IMR-90 (cell line): ENCODE measurements around the gene ATXN1.

ENCODE experiments used
- CEBPB ChIP-seq: IDR thresholded peaks from 2 replicates; pipeline ENCODE4 v1.6.1; 2012; ENCODE audit warnings: low read depth, low read length, improper control_type of control experiment
- CHD1 ChIP-seq: IDR thresholded peaks from 2 replicates; pipeline ENCODE4 v1.6.1; 2012; ENCODE audit warnings: low read depth, low read length, improper control_type of control experiment
- CTCF ChIP-seq: conservative IDR thresholded peaks from 2 replicates; pipeline ENCODE4 v1.5.1; 2012; ENCODE audit warnings: mild to moderate bottlenecking, low read depth, low read length, improper control_type of control experiment
- MAZ ChIP-seq: IDR thresholded peaks from 2 replicates; pipeline ENCODE4 v1.6.1; 2012; ENCODE audit warnings: low read depth, mild to moderate bottlenecking, low read length, improper control_type of control experiment, moderate library complexity, borderline replicate concordance
- MXI1 ChIP-seq: IDR thresholded peaks from 2 replicates; pipeline ENCODE4 v1.6.1; 2012; ENCODE audit warnings: low read depth, mild to moderate bottlenecking, low read length, moderate library complexity, borderline replicate concordance
- NFE2L2 ChIP-seq: fragments of 150-350 bp; IDR thresholded peaks from 2 replicates; pipeline ENCODE4 v1.6.1; 2016; ENCODE audit warnings: low read depth, mild to moderate bottlenecking, low read length
- POLR2A ChIP-seq: IDR thresholded peaks from 2 replicates; pipeline ENCODE4 v1.6.1; 2012; ENCODE audit warnings: mild to moderate bottlenecking, low read depth, low read length
- RAD21 ChIP-seq: IDR thresholded peaks from 2 replicates; pipeline ENCODE4 v1.6.1; 2012; ENCODE audit warnings: low read length, improper control_type of control experiment
- RFX5 ChIP-seq: IDR thresholded peaks from 2 replicates; pipeline ENCODE4 v1.8.0; 2012; ENCODE audit warnings: low read depth, mild to moderate bottlenecking, low read length, moderate library complexity
- SMC3 ChIP-seq: fragments of 150-350 bp; IDR thresholded peaks from 2 replicates; pipeline ENCODE4 v1.6.1; 2016; ENCODE audit warnings: low read depth, mild to moderate bottlenecking, antibody characterized with exemption, low read length, moderate library complexity
- TF ChIP-seq, protein P1 (sequence below): fragments of 150-350 bp; IDR thresholded peaks from 2 replicates; pipeline ENCODE4 v1.6.1; 2017; ENCODE audit warnings: mild to moderate bottlenecking, antibody characterized with exemption, low read length, low read depth

- TF ChIP-seq CTCF (no peak), RAD21 (no peak), CEBPB (no peak), POLR2A (no peak), MAZ (no peak), SMC3 (no peak), RFX5 (no peak), NFE2L2 (no peak), CHD1 (no peak), MXI1 (no peak)
- TF ChIP-seq, protein P1, sequence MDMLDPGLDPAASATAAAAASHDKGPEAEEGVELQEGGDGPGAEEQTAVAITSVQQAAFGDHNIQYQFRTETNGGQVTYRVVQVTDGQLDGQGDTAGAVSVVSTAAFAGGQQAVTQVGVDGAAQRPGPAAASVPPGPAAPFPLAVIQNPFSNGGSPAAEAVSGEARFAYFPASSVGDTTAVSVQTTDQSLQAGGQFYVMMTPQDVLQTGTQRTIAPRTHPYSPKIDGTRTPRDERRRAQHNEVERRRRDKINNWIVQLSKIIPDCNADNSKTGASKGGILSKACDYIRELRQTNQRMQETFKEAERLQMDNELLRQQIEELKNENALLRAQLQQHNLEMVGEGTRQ: no peak
These were observed 249.4 kb downstream of the ATXN1 start for GRCh38 chr6:16511723-16512489.
